Measurements from ENCODE around the gene KRTAP4-11.

The KRTAP4-11 gene

GRCh38 chr17:41082626-41083025 is 35.5 kb downstream of the KRTAP4-11 start:
- Mint-ChIP-seq H3K4me1 (no peaks in the 10 kb centered on the region), H3K27ac (no peak overlapping the region), H3K36me3 (ENCODE audit: low read depth) (no peaks in the 10 kb centered on the region), H3K4me3 (no peak overlapping the region), H3K9me3 (no peaks in the 10 kb centered on the region), H3K27me3 (ENCODE audit: low read depth, poor library complexity) (peaks cover 5% of the 10 kb centered on the region)
- no peak for TF ChIP-seq CTCF (IDR thresholded peaks at IDR 0.05)
- DNase-seq = no peak

- H3K4me1 Mint-ChIP-seq = no peaks in the 10 kb centered on the region
- H3K9me3 Mint-ChIP-seq = no peaks in the 10 kb centered on the region
- no peak overlapping the region for H3K4me3 Mint-ChIP-seq
- H3K36me3 Mint-ChIP-seq (ENCODE audit: low read depth) = no peaks in the 10 kb centered on the region
- TF ChIP-seq CTCF (IDR thresholded peaks at IDR 0.05) = no peak
- no peak for DNase-seq
- H3K27me3 Mint-ChIP-seq (ENCODE audit: low read depth, poor library complexity) = peaks cover 7% of the 10 kb centered on the region
- H3K27ac Mint-ChIP-seq = no peak overlapping the region
These were observed 41.4 kb downstream of the KRTAP4-11 start for GRCh38 chr17:41076788-41077187.

GRCh38 chr17:41073676-41074075 is 44.5 kb downstream of the KRTAP4-11 start:
- no peak overlapping the region for H3K4me3 Mint-ChIP-seq
- H3K27me3 Mint-ChIP-seq (ENCODE audit: low read depth, poor library complexity) = peaks cover 7% of the 10 kb centered on the region
- H3K4me1 Mint-ChIP-seq = no peaks in the 10 kb centered on the region
- H3K9me3 Mint-ChIP-seq = no peaks in the 10 kb centered on the region
- no peak for DNase-seq
- TF ChIP-seq CTCF (IDR thresholded peaks at IDR 0.05) = no peak
- no peak overlapping the region for H3K27ac Mint-ChIP-seq
- H3K36me3 Mint-ChIP-seq (ENCODE audit: low read depth) = no peaks in the 10 kb centered on the region

GRCh38 chr17:41071606-41072360 is 46.4 kb downstream of the KRTAP4-11 start:
- Mint-ChIP-seq H3K27me3 (ENCODE audit: low read depth, poor library complexity) (peaks cover 6% of the 10 kb centered on the region), H3K9me3 (no peaks in the 10 kb centered on the region), H3K36me3 (ENCODE audit: low read depth) (no peaks in the 10 kb centered on the region), H3K27ac (no peak overlapping the region), H3K4me3 (no peak overlapping the region), H3K4me1 (no peaks in the 10 kb centered on the region)
- no peak for TF ChIP-seq CTCF (IDR thresholded peaks at IDR 0.05)
- DNase-seq = no peak

GRCh38 chr17:41069031-41069430 is 49.1 kb downstream of the KRTAP4-11 start:
- DNase-seq = no peak
- Mint-ChIP-seq H3K4me3 (no peak overlapping the region), H3K27me3 (ENCODE audit: low read depth, poor library complexity) (peaks cover 3% of the 10 kb centered on the region), H3K36me3 (ENCODE audit: low read depth) (no peaks in the 10 kb centered on the region), H3K9me3 (no peaks in the 10 kb centered on the region), H3K27ac (no peak overlapping the region), H3K4me1 (no peaks in the 10 kb centered on the region)
- TF ChIP-seq CTCF (IDR thresholded peaks at IDR 0.05) = no peak

GRCh38 chr17:41067281-41067680 is 50.9 kb downstream of the KRTAP4-11 start:
- H3K27ac Mint-ChIP-seq = no peak overlapping the region
- H3K4me3 Mint-ChIP-seq = no peak overlapping the region
- H3K36me3 Mint-ChIP-seq (ENCODE audit: low read depth) = no peaks in the 10 kb centered on the region
- no peaks in the 10 kb centered on the region for H3K4me1 Mint-ChIP-seq
- no peak for DNase-seq
- TF ChIP-seq CTCF (IDR thresholded peaks at IDR 0.05) = no peak
- H3K27me3 Mint-ChIP-seq (ENCODE audit: low read depth, poor library complexity) = peaks cover 4% of the 10 kb centered on the region
- H3K9me3 Mint-ChIP-seq = no peaks in the 10 kb centered on the region

Measured in nephron progenitor cell (in vitro differentiated cells).